ENCODE data around the gene WDTC1. TPM values are rescaled to one million over a fixed set of nuclear protein-coding genes. Genes with fewer than 3 reads are reported as not detected.
A peak's percentile ranks its signal among the peaks of the same experiment; 100 is the strongest.

The WDTC1 gene
- total and polyA plus RNA-seq, 2 of the 13 experiments (the other 11 are each of a cell fraction or from before 2014, with no cell fraction given) = 5.5 TPM

GRCh38 chr1:27321813-27322568 is 87.6 kb downstream of the WDTC1 start, which contains the start of gene TMEM222 (continued):
- TF ChIP-seq CEBPZ (IDR thresholded peaks at IDR 0.05; ENCODE audit: low read length) (no peak), MTA1 (CRISPR knock-in tag; IDR thresholded peaks at IDR 0.05; ENCODE audit: borderline replicate concordance) (peak; percentile 53), TEAD3 (CRISPR knock-in tag; optimal IDR thresholded peaks at IDR 0.05; ENCODE audit: borderline replicate concordance) (peak; percentile 83), MED1 (CRISPR knock-in tag; IDR thresholded peaks at IDR 0.05) (peak; percentile 82), CREB1 (IDR thresholded peaks at IDR 0.05) (peak; percentile 93), CREB1 (CRISPR knock-in tag; IDR thresholded peaks at IDR 0.05) (peak; percentile 99), ZNF703 (CRISPR knock-in tag; IDR thresholded peaks at IDR 0.05; ENCODE audit: borderline replicate concordance) (no peak; the same call in 1 of the 2 replicates), ZNF143 (CRISPR knock-in tag; IDR thresholded peaks at IDR 0.05) (peak; percentile 58; the same call in 1 of the 2 replicates), ZMYM2 (CRISPR knock-in tag; IDR thresholded peaks at IDR 0.05) (no peak), NONO (IDR thresholded peaks at IDR 0.05) (no peak), NONO (CRISPR knock-in tag; conservative IDR thresholded peaks at IDR 0.05) (peak; percentile 94), MBNL3 (CRISPR knock-in tag; conservative IDR thresholded peaks at IDR 0.05) (no peak), KLF13 (CRISPR knock-in tag; IDR thresholded peaks at IDR 0.05) (no peak; the same call in 1 of the 2 replicates), ZNF574 (CRISPR knock-in tag; IDR thresholded peaks at IDR 0.05) (peak; percentile 96), CHCHD3 (CRISPR knock-in tag; IDR thresholded peaks at IDR 0.05) (peak; percentile 89; the same call in 1 of the 2 replicates), ZNF724P (CRISPR knock-in tag; IDR thresholded peaks at IDR 0.05; ENCODE audit: borderline replicate concordance) (no peak; the same call in 1 of the 2 replicates), TOE1 (CRISPR knock-in tag; IDR thresholded peaks at IDR 0.05) (no peak), PHF21A (CRISPR knock-in tag; IDR thresholded peaks at IDR 0.05) (peak; percentile 81; the same call in 1 of the 2 replicates), RARG (CRISPR knock-in tag; IDR thresholded peaks at IDR 0.05; ENCODE audit: low read depth) (no peak), PHF5A (CRISPR knock-in tag; IDR thresholded peaks at IDR 0.05; ENCODE audit: low read depth, unreplicated experiment) (no peak), UBTF (CRISPR knock-in tag; IDR thresholded peaks at IDR 0.05) (peak; percentile 92), ADNP (CRISPR knock-in tag; IDR thresholded peaks at IDR 0.05) (no peak), DMAP1 (CRISPR knock-in tag; IDR thresholded peaks at IDR 0.05) (peak; percentile 73; the same call in 1 of the 2 replicates)
